ENCODE results near the gene WAC.
"Not testable (repeated sequence)": the region's sequence is repeated elsewhere in the genome, so short reads cannot be mapped to it uniquely, and the experiment has no call there.

The WAC gene

DNA sequence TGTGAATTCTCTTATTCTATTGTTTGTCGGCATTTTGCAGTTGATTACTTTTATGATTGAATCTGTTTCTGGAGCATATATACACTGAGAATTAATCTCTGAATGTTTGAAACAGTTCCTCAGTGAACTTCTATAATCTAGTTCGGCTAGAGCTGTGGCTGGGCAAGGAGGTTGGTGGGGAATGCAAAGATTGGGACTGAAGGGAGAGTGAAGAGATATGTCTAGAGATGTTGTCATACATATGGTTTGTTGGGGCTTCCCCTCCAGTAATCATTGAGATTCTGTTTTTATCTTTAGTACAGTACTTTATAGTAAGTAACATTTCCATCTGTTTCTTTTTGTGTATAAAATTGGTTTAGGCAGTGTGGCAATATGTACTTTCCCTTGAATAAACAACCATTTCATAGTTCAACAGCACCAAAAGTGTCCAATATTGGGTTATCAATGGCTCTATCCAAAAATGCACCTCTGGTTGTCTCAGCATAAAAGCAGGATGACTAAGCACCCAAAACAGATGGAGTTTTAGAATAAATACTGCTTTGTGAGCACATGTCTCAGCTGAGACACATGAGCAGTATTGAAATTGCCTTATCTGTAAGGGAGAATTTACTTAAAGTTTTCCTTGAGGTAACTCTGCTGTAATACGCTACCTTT lies 36.7 kb downstream of the WAC start:
- no peak for DNase-seq

DNA sequence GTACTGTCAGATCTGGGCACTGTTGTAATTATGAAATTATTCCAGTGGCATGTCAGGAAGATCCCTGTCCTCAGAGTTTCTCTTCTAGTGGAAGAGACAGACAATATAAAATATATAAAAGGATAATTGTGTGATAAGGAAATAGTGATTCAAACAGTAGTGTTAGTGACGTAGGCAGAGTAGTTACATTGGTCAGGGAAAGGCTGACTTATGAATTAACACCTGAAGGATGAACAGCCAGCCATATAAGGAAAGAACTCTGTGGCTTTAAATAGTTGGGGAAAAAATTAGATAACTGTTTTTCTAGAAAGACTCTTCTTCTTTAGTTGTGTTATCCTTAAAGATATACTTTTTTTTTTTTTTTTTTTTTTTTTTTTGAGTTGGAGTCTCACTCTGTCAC lies 37.7 kb downstream of the WAC start:
- no peak for DNase-seq

DNA sequence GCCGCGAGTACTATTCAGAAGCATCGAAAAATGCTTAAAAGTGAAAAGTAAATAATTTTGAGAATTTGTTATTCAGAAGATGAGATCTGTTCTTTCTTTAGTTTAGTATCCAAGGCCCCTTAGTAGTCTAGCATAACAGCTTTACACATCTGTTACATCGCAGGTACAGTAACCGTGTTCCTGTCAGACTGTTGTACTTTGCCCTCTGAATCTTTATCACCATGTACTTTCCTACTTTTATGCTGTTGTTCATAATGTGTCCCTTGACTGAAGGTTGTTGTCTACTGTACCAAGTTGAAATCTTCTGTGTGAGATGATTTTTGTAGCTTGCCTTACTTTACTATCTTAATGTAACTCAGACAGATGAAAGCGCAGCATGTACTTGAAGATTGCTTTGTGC lies 38.3 kb downstream of the WAC start:
- no peak for DNase-seq

DNA sequence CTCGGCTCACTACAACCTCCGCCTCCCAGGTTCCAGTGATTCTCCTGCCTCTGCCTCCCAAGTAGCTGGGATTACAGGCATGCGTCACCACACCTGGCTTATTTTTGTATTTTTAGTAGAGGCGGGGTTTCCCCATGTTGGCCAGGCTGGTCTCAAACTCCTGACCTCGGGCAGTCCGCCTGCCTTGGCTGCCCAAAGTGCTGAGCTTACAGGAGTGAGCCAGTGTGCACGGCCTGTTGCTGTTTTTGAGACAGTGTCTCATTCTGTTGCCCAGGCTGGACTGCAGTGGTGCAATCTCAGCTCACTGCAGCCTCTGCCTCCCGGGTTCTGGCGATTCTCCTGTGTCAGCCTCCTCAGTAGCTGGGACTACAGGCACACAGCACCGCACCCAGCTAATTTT lies 41.3 kb downstream of the WAC start:
- DNase-seq: not testable (repeated sequence)

DNA sequence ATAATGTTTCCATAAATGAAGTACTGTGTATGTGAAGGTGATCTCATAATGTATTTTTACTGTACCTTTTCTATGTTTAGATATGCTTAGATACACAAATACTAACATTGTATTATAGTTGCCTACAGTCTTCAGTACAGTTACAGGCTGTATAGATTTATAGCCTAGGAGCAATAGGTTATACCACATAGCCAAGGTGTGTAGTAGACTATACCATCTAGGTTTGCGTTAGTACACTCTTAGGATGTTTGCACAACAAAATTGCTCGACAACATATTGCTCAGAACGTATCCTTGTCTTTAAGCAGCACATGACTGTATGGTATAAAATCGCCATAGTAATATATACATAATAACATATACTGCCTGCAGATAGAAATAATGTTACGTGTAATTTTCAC lies 42.9 kb downstream of the WAC start:
- no peak for DNase-seq

- no peak for DNase-seq
Measured at GRCh38 chr10:28577506-28577905, 44.6 kb downstream of the WAC start.

- DNase-seq: no peak
Measured at GRCh38 chr10:28578454-28578853, 45.5 kb downstream of the WAC start.

GRCh38 chr10:28580825-28581224 lies 47.9 kb downstream of the WAC start:
- no peak for DNase-seq

DNA sequence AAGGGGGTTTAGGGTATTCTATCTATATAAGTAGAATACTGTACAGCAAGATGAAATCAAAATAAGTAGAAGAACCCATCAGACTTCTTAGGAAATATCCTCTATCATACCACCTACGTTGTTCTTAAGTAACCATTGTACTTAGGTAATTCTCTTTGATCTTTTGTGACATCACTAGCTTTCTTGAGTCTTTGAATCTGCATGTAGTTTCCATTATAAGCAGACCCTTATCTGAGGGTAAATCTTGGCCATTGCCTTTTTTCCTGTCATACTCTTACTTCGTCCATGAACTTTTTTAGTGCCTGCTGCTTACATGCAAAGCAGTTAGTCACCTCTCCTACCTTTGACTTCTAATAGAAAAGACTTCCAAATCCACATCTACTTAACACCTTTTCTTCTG lies 49.0 kb downstream of the WAC start:
- no peak for DNase-seq

DNA sequence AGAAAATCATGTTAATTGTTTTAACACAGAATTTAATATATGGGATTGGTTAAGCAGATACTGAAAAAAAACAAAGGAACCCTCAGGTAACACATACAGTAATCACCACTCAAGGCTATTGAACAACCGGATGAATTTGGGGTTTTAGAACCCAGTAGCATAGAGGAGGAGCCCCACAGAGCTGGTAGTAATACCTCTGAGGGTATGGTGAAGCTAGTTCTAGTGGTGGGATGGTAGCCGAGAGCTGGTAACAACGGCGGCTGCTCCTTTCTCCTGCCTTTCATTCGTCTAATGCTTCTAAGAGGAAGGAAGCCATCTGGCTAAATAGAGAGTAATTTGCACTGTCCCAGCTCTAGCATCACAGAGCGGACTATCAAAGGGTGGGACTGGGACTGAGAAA lies 52.2 kb downstream of the WAC start:
- no peak for DNase-seq

DNA sequence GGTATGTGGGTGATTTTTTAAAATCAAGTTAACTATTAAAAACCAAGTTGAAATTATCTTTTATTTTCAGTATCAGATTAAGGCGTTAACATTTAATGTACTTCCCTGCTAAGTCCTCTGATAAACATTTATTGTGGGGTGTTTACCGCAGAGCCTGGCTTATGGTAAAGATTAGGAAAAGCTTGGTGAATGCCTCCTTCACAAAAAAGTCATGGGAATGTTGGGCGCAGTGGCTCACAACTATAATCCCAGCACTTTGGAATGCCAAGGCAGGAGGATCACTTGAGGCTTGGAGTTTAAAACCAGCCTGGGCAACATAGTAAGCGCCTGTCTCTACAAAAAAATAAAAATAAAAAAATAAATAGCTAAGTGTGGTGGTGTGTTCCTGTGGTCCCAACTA lies 53.3 kb downstream of the WAC start:
- DNase-seq: no peak

DNA sequence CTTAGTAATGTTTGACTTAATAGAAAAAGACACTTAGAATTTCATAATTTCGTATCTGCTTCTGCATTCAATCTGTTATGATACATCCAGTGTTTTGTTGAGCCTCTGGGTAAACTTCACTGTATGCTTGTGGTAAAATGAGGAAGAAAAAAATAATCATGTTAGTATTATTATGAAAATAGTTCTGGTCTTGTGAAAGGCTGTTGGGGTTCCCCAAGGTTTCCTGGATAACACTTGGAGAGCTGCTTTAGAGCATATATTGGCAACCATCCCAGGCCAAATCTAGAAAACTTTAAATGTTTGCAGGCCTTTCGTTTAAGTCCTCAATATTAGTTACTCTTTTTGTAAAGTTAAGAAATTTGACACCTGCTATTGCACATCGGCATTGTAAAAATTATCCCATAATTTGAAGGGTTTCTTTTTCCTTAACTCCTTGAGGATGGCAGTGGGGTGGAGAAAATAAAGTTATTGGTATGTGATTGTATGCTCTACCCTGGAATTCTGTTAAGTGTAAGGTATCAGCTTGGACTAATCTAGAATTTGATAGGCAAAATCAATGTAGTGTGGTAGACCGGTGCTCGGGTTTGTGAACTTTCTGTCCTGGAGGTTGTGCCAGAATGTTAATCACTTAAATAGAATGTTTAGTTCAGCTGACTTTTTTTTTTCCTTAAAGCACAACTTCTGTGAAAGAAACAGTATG lies 54.5 kb downstream of the WAC start:
- no peak for DNase-seq

GRCh38 chr10:28587970-28588290 lies 55.0 kb downstream of the WAC start:
- no peak for DNase-seq

DNA sequence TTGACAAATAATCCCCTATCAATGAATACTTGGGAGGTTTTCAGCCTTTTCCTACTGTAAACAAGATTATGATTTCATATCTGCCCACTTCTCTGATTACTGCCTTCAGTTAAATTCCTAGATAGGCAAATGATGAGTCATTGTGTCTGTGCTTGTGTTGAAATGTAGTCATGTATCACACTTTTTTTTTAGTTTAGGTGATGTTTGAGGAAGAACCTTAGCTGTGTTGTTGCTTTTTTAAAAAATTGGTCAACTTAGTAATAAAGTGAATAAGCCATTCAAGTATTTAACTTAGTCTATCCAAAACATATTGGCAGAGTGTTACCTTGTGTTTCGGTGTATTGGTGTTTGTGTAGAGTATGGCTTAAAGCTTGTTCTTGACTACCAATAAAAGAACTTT lies 60.0 kb downstream of the WAC start:
- no peak for DNase-seq

DNA sequence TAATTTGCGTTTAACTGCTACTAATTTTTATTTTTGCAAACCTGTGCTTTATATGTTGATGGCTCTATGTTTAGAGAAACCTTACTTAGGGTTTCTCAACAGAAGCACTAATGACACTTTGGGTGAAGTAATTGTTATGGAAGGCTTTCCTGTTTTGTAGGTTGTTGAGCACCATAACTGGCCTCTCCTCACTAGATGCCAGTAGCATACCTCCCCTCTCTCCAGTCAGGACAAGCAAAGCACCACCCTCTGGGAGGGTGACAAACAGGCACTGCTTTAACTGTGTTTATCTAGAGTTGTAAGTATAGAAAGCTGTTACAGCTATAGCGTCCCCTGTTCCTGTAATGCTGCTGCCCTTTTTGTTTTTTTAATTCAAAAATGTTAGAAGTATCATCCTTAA lies 60.9 kb downstream of the WAC start:
- no peak for DNase-seq

DNA sequence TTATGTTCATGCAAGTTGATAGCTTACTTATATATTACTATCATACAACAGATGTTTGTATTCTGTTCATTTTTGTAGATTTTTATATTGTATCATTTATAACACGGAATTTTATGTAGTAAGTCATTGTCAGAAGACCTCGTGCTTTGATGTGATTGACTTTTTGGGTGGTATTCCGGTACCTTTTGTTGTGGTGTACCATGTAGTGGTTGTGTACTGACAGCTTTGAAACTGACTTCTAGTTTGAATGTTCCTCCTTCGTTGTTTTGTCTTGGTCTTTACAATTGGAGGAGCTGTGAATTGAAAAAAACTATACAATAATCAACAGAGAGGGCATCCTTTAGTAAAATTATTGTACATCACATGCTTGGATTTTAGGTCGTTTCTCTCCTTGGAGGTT lies 61.5 kb downstream of the WAC start:
- no peak for DNase-seq

DNA sequence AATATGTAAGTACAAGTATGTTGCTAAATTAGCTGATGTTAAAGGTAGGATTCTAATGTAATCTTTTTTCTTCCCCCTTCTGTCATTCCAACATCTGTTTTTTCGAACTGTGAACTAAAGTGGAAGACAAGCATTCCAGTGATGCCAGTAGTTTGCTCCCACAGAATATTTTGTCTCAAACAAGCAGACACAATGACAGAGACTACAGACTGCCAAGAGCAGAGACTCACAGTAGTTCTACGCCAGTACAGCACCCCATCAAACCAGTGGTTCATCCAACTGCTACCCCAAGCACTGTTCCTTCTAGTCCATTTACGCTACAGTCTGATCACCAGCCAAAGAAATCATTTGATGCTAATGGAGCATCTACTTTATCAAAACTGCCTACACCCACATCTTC lies 62.7 kb downstream of the WAC start:
- no peak for DNase-seq

GRCh38 chr10:28600056-28600455 lies 67.1 kb downstream of the WAC start:
- DNase-seq: no peak

GRCh38 chr10:28601012-28601411 lies 68.1 kb downstream of the WAC start:
- no peak for DNase-seq

DNA sequence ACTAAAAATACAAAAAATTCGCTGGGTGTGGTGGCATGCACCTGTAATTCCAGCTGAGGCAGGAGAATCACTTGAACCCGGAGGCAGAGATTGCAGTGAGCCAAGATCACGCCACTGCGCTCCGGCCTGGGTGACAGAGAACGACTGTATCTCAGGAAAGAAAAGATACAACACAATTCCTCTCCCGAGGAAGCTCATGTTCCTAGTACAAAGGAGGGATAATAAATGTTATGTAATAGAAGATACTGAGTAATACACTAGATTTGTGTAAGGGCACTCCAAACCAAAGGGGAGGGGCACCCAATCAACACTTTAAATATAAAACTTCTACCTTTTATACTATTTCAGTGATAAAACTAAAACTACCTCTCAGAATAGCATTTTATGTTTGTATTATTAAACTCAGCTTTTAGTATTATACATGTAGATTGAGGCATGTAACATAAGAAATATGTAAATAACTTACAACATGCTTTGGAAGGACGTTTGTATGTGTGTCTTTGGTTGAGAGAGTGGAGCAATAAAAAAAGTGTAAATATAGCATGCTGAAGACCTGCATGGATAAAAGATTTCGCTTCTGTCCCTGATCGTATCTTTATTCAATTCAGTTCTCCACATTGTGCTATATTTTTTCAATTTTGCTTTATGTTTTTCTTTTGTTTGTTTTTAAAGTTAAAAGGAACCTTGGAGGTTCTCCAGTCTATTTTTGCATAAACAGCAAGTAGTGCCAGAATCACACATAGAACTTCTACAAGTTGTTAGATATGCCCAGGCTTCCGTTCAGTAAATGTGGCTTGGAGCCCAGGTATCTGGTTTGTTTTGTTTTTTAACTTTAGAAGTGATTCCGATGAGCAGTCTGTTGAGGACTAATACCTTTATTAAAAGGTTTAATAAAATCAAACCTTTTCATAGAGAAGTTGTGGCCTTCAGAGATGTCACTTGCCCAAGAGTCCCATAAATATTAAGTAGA lies 71.9 kb downstream of the WAC start:
- DNase-seq: no peak

GRCh38 chr10:28606568-28606967 lies 73.7 kb downstream of the WAC start:
- DNase-seq: no peak

- not testable (repeated sequence) for DNase-seq
Measured at GRCh38 chr10:28609636-28610035, 76.7 kb downstream of the WAC start.

- no peak for DNase-seq
Measured at GRCh38 chr10:28612877-28613276, 80.0 kb downstream of the WAC start.

GRCh38 chr10:28616514-28616913 lies 83.6 kb downstream of the WAC start:
- DNase-seq: no peak

All from DMS153 (cell line).